WERI-Rb-1 (cell line): Measurements from ENCODE around the gene RPL31.

Source experiments
- DNase-seq: peaks from one replicate; pipeline ENCODE4 v3.0.0-alpha.2; 2020
- H3K27ac ChIP-seq: fragments of 250-450 bp; sonication (Bioruptor Pico); 2 replicates; pipeline ENCODE4 v1.5.1; 2020; ENCODE audit warnings: mild to moderate bottlenecking, moderate library complexity
- H3K27me3 ChIP-seq: fragments of 250-450 bp; sonication (Bioruptor Pico); 2 replicates; pipeline ENCODE4 v1.5.1; 2021; ENCODE audit warnings: mild to moderate bottlenecking, low read depth, moderate library complexity; ENCODE audit not compliant: insufficient read depth, severe bottlenecking
- H3K36me3 ChIP-seq: fragments of 250-450 bp; sonication (Bioruptor Pico); 2 replicates; pipeline ENCODE4 v1.5.1; 2020; ENCODE audit warnings: mild to moderate bottlenecking, moderate library complexity
- H3K4me3 ChIP-seq: 2 replicates; pipeline ENCODE4 v1.5.1; 2011; ENCODE audit warnings: low read depth, mild to moderate bottlenecking, control low read depth, low read length
- H3K9me3 ChIP-seq: fragments of 250-450 bp; sonication (Bioruptor Pico); 2 replicates; pipeline ENCODE4 v1.5.1; 2021; ENCODE audit warnings: mild to moderate bottlenecking, moderate library complexity; ENCODE audit not compliant: severe bottlenecking
- TF ChIP-seq, protein P1 (sequence below): IDR thresholded peaks from 2 replicates; pipeline ENCODE4 v1.5.1; 2011; ENCODE audit warnings: low read depth, mild to moderate bottlenecking, control low read depth, inconsistent platforms, low read length

Gene RPL31

DNA sequence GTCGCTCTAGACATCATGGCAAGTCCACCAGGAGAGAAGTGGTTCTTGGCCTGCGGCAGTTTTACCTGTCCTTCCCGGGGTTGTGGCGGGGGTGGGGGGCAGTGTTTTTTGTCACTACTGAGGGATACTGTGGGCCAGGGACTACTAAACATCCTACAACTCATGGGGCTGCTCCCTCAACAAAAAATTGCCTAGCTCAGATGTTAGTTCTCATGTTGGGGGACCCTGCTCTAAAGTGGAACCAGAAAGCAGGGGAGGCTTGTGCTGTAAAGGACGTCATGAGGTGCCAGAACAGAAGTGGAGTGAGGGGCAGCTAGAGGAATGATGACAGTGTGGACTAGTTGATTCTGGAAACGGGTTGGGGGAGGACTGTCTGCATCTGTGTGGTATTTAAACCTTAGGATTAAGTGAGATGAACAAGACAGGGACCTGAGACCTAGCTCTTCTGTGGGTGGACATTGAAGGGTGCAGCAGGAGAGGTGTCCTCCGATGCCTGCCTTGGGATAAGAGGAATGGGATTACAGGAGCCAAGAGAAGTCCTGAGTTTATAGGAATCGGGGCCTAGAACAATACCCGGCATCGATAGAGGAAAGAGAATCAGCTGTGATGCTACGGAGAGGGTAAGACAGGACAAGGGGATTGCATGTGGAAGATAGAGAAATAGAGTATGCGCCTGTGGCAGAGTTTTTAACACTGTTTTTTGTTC is 2.7 kb downstream of the RPL31 start:
- no peaks in the 10 kb centered on the region for H3K27me3 ChIP-seq
- H3K4me3 ChIP-seq = no peak overlapping the region
- peaks cover 72% of the 10 kb centered on the region for H3K36me3 ChIP-seq
- no peak overlapping the region for H3K27ac ChIP-seq
- peaks cover 2% of the 10 kb centered on the region for H3K9me3 ChIP-seq
- TF ChIP-seq, protein P1, sequence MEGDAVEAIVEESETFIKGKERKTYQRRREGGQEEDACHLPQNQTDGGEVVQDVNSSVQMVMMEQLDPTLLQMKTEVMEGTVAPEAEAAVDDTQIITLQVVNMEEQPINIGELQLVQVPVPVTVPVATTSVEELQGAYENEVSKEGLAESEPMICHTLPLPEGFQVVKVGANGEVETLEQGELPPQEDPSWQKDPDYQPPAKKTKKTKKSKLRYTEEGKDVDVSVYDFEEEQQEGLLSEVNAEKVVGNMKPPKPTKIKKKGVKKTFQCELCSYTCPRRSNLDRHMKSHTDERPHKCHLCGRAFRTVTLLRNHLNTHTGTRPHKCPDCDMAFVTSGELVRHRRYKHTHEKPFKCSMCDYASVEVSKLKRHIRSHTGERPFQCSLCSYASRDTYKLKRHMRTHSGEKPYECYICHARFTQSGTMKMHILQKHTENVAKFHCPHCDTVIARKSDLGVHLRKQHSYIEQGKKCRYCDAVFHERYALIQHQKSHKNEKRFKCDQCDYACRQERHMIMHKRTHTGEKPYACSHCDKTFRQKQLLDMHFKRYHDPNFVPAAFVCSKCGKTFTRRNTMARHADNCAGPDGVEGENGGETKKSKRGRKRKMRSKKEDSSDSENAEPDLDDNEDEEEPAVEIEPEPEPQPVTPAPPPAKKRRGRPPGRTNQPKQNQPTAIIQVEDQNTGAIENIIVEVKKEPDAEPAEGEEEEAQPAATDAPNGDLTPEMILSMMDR = no peak
- DNase-seq = no peak

DNA sequence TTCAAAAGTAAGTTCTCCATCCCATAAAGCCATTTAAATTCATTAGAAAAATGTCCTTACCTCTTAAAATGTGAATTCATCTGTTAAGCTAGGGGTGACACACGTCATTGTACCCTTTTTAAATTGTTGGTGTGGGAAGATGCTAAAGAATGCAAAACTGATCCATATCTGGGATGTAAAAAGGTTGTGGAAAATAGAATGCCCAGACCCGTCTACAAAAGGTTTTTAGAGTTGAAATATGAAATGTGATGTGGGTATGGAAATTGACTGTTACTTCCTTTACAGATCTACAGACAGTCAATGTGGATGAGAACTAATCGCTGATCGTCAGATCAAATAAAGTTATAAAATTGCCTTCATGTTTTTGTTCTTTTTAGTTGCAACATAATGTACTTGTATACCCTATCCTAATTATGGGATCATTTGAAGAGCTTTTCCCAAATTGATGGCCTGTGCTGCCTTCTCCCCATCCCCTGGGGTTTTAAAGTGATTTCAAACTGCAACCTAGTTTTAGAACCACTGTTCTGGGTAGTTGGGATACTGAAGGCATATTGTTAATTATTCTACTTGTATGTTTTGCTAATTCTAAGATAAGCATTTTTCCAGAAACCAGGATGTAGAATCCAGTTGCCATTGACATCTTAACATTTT is 4.1 kb downstream of the RPL31 start:
- H3K27ac ChIP-seq = no peak overlapping the region
- TF ChIP-seq, protein P1 = no peak
- no peak for DNase-seq
- H3K9me3 ChIP-seq = peaks cover 2% of the 10 kb centered on the region
- H3K36me3 ChIP-seq = peaks cover 86% of the 10 kb centered on the region
- H3K27me3 ChIP-seq = no peaks in the 10 kb centered on the region
- H3K4me3 ChIP-seq = no peak overlapping the region

DNA sequence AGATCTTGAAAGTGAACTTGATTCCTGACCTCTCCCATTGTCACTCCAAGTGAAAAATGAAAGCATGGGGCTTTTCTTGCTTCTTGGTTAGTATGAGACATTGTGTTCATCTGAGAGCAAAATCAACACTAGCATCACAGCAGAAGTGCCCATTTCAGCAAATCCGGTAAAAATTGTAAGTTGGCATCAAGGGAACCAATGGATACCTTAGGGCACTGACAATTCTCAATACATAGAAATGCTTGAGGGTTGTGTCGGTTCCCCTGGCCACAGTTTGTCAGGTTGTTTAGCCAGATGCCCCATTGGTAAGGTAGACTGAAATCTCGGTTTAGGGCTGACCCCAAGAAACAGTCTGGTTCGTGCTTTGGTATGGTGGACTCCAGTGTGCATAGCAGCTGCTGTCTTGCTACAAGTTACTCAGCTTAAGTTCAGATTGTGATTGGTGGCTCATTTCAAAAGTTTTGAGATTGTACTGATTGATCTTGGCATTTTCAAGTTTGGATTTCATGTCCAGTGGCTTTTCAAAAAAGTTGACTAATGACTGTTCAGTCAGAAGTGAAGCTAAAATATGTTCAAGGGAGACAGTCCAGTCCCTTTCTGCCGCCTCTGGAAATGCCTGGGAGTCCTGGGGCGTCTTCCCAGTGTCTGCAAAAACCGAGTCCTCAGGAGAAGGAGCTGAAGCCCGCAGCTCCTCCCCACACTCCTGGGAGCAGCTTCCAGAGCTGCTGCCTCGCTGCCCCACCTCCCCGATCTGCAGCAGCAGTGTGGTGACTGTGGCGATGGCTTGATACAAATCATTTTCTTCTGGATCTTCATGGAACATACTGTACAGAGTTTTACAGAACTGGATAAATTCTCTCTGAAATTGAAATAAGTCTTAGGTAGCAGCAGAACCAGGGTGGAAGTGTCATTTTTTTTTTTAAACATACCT is 5.6 kb downstream of the RPL31 start:
- H3K4me3 ChIP-seq = no peak overlapping the region
- H3K27me3 ChIP-seq = no peaks in the 10 kb centered on the region
- TF ChIP-seq, protein P1 = no peak
- peaks cover 86% of the 10 kb centered on the region for H3K36me3 ChIP-seq
- no peak for DNase-seq
- H3K9me3 ChIP-seq = no peaks in the 10 kb centered on the region
- no peak overlapping the region for H3K27ac ChIP-seq

DNA sequence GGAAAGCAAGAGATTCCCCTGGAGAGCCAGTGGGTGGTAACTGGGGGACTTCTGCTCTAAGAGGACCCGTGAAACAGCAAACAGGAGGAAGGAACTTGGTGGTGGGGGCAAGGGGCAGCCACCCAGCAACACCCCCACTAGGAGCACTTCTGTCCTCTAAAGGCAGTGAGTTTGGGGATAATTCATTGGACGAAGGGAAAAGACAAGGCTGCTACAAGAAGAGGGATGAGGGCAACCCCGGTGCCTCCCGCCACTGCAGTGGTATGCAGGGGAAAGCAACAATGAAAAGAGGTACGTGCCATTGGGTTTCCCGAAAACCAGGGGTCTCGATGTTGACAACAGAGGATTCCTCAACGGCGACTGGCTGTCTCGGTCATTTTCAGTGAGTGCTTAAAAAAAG is 9.1 kb downstream of the RPL31 start:
- Histone ChIP-seq H3K27ac (no peak overlapping the region), H3K9me3 (no peaks in the 10 kb centered on the region), H3K36me3 (peaks cover 72% of the 10 kb centered on the region)

DNA sequence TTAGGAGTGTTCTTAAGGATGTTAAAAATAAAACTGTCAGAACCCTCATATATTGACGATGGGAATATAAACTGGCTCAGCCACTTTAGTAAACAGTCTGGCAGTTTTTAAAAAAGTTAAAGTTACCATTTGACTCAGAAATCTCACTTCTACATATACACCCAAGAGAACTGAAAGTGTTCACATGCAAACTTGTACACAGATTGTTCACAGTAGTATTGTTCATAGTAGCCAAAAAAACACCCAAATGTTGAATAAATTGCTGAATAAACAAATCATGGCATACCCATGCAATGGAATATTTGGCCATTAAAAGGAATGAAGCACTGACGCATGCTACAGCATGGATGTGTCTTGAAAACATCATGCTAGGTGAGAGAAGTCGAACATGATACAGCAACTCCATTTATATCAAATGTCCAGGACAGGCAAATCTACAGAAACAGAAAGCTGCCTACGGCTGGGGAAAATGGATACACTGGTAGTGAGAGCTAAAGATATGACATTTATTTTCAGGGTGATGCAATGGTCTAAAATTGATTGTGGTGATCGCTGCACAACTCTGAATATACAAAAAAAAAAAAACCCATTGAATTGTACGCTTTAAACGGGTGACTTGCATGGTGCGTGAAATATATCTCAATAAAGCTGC is 10.1 kb downstream of the RPL31 start:
- Histone ChIP-seq H3K27ac (no peak overlapping the region), H3K4me3 (no peak overlapping the region), H3K27me3 (no peaks in the 10 kb centered on the region), H3K36me3 (peaks cover 65% of the 10 kb centered on the region), H3K9me3 (no peaks in the 10 kb centered on the region)
- no peak for DNase-seq
- TF ChIP-seq, protein P1 = no peak

More for the DNA sequence above, 9.1 kb downstream of the RPL31 start:
- TF ChIP-seq, protein P1 = no peak
- no peak overlapping the region for H3K4me3 ChIP-seq
- H3K27me3 ChIP-seq = no peaks in the 10 kb centered on the region
- no peak for DNase-seq
